GM19025 (cell line): ENCODE results near the gene RIPK4.

Experiments used
- ATAC-seq: cut with Tn5 transposase; IDR thresholded peaks from one replicate; pipeline ENCODE4 v1.9.1; 2021; ENCODE audit warnings: mild to moderate bottlenecking, low read depth, moderate library complexity; ENCODE audit not compliant: unreplicated experiment

Gene RIPK4

DNA sequence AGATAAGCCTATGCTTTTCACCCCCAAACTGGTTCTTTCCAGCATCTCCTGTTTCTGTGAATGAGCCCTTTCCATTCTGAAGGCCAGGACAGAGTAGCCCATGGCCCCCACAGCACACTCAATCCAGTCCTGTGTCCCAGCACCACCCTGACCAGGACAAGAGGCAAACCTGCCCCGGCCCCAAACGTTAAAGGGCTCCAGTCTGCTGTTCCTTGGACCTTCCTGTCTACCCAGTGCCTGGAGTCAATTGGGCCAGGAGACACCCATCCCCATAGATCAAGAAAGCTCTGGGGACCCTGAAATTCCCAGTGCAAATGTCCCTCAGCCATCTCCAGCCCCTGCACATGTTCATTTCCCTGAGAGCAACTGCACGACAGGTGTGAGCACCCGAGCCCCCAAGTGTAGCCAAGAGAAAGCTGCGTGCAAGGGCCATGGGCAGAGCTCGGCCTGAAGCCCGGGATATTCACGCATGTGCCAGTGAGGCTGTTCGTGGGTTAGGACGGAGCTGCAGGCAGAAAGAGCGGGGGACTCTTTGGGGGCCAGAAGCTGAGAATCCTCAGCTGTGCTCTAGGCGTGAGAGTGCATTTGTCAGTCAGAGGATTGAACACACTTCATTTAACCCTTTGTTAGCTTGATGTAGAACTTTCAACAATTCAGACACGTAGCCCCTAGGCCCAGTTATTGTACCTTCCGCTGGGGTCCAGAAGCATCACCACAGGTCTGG, 4.2 kb upstream of the RIPK4 start:
- no peak for ATAC-seq

DNA sequence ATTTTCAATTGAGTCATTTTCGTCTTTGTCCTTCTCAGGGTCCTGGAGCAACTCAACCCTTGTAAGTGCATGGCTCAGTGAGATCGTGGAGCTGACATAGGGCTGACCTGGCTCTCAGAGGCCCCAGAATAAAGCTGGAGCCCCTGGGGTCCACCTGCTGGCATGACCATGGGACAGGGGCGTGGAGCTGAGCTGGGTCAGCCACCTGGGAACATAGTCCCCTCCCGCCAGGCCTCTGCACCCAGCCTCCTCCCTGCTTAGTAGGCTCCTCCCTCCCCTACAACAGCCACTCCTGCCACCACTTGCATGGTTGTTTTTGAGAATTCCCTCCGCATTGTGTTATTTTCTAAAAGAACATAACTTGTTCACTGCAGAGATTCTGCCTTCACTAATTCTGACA, 3.1 kb upstream of the RIPK4 start:
- ATAC-seq = no peak

DNA sequence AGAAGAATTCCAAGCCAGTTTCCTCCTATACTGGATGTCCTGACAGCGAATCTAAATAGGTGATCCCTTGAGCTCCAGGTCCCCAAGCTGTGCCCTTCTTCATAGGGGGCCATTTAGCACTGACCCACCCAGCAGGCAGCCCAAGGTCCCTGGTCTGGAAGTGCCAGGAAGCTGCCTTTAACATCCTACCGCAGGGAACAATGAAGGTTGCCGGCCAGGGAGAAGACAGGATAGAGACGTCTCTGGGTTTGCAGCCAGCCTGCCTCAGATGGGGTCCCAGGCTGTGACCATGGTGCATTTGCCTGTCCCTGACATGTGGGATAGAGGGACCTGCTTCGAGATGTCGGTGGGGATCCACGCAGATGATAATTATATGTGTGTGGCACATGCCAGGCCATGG, 2.7 kb upstream of the RIPK4 start:
- no peak for ATAC-seq

DNA sequence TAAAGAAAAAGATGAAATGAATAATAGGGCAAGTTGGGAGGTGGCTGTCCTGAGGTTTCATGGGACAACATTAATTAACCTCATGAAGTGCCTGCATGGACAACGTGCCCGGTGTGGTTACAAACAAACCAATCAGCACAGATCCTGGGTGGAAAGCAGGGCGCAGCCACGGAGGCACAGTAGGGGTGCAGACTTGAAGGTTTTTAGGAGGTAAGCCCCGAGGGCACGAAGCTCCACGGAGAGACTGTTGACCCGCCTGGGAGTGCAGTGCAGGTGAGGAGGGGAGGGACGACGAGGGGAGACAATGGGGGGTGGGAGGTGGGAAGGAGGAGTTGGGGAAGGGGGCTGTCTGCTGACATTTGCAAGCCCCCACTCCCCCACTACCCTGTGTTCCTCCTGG, 2.3 kb upstream of the RIPK4 start:
- no peak for ATAC-seq

DNA sequence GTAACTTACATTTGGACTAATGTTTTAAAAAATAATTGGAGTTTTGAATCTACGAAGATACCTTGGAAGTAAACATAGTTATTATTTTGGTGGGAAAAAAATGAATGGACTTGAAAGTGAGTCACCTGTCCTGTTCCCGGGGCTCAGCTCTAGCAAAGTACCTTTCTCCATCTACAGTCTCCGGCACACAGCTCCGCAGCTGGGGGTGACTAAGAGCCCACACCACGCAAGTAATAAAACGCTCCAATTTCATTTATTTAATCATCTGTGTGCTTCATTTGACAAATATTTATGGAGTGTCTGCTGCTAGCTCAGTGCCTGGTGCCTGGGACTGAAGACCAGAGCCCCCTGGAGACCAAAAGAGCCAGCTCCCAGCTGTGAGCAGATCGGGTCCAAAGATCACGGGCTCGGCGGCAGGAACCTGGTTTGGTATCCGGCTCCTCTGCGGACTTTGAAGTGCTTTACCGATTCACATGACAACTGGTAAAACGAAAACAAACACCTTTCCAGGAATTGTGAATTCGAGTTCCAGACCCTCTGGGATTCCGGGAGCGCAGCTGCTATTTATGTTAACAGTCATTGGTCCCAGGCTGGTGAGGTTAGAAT, 1.7 kb upstream of the RIPK4 start:
- ATAC-seq = no peak

DNA sequence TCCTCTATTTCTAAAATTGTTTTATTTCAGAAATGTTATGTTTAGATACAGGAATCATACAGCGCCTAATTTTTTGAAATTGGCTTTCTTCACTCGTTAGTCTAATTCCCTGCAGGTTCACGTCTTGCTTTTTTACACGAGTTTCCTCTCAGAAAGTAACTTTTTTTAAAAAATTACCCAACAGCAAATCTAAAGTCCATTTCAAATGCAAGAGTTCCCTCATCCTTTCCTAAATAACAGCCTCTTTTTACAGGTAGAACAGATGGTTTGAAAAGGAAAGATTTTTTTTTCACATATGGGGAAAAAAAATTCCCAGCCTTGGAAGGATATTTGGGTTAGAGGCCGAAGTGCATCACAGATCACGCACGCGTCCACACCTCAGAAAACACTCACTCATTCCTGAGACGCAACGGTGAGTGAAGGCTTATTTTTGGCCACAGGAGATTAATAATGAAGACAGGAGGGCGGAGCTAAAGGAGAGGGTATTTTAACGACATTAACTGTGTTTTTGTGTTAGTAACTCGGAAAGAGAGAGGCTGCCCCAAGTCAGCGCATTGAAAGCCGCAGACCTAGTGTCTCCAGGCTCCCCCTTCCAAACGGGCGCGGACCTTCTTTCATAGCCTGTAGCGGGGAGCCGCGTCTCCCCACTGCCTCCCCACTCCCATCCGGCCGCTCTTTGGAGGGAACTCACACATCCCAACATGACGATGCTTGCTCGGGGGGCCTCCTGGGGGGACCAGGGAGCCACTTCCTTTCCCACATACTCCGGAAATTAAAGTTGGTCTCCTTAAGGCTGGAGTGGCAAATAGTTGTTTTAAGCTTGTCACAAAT, 969 bp upstream of the RIPK4 start:
- no peak for ATAC-seq

DNA sequence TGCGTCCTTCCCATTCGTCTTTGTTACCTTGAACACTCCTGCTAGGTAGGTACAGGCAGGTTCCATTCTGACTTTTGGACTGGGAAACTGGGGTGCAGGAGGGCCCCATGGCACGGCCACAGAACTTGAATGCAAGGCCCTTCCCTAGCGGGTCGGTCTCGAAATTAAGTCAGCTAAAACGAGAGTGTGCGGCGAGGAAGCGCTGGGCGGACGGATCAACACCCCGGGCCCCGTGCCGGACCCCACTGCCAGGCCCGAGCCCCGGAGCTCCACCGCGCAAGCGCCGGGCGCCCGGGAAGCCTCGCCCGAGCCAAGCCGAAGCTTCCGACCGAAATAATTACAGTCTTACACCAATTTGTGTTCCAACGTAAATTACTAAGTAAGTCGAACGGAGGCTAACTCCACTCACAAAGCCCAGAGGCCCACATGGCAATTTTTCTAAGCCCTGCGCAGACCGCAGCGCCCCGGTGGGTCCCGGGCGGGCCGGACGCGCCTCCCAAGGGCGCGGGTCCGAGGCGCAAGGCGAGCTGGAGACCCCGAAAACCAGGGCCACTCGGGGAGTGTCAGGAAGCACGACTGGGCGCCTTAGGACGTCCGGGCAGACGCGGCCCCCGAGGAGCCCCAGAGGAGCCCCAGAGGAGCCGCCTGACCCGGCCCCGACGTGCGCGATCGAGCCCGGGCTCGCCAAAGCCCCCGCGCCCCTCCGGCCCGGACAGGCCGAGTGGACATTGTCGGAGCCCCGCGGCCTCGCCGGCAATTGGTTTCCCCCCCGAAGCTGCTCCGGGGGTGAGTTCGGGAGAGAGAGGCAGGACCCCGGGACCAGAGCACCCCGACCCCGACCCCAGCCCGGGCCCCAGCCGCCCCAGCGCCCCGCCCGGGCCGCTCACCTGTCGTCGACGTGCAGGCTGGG, 624 bp downstream of the RIPK4 start:
- ATAC-seq = no peak

DNA sequence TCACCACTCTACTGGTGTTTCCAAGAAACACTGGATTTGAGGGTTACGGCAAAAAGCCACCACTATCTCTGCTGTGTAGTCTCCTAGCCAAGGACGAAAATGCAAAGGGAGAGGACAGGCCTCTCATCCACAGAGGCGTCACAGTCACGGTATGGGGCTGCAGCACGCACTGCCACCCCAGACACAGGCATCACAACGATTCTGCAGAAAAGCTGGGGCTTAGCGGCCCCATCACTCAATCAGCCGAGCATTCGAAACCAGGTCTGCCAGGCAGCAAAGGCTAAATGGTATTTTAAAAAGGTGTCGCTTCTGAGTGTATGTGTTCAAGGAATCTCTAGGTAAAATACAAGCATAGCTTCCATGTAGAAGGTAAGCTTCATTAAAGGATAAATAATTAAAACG, 1.4 kb downstream of the RIPK4 start:
- ATAC-seq = no peak

DNA sequence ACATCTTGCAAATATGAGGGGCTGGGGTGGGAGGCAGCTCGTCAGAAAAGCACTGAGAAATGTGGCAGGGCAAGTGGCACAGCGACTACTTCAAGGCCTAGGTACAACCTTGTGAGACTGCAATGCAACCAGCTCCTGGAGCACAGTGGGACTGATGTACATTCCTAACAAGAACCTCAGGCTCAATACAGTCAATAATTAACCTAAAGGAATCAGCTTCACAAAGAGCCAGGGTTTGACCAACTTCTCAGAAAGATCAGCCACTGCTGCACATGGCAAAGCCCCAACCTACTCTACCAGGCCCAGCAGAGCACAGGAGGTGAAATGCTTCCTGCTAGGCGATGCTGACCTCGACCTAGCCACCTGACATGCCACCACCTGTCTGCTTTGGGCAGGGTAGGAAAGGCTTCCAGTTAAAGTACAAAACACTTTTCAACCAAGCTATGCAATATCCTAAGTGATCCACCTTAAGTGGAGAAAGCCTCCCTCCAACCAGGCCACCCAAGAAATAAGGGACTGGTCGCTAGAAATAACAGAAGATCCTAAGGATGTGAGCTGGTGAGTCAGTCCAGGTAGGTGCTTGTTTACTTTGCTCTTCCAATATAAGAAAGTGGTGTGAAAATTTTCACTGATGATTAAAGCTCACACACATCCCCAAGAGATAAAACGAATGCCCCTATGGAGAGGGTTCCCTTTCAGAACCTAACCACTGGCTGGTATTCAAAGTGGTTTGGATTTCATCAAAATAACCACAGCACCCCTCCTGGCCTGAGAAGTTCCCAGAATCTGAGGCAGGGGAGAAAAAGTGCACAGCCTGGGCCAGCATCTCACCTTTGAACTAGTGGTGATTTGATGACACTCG, 2.1 kb downstream of the RIPK4 start:
- no peak for ATAC-seq

DNA sequence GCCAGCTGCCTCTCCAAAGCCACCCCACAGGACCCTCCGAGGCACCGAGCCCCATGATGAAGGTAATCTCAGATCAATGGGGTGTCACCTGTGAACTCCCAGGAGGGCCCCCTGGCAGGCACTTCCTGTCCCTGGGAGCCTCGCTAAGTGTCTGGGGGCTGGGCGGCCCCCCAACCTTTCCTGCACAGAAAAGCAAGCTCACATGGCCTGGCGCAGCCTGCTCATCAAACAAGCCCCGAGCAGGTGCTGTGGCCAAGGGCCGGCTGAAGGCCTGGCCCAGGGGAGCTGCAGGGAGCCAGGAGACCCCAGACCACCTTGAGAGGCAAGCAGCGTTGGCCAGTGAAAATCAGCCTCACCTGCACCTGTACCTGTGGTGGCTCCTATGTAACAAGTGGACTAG, 2.9 kb downstream of the RIPK4 start:
- no peak for ATAC-seq

DNA sequence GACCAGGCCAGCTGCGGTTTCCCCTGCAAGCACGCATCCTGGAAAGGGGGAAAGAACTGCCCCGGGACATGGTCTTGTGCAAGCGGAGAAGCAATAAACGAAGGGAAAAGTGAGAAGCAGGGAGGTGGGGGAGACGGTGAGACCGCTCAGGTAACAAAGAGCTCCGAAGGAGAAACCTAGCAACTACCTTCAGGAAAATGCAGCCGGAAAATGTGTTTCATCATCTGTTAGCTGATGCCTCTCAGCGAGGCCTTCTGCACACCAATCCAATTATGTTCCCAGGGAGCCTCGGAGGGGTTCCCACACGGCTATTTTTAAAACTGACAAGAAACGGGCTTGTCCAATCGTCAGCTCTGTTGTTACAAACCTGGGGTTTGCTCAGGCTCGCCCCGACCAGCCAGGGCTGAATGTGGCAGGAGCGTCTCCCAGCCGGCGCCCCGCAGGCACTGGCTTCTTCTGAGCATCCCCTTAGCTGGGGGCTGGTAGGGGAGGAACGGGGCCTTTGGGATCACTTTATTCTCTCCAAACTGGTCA, 3.4 kb downstream of the RIPK4 start:
- ATAC-seq = no peak

DNA sequence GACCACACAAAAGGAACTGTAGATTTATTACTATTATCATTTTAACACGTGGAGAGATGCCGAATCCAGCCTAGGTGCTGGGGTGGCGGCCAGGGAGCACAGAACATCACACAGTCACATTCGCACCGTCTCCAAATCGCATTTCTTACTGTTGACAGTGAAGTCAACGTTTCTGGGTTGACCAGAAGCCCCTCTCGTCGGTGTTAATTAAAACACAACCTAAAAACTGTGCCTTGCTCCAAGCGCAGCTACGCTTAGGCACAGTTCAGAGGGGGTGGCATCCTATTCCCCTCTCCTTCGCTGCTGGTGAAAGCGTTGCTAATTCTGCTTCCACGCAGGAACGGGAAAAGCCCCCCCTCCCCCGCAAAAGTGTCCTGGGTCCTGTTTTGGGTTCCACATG, 4.1 kb downstream of the RIPK4 start:
- no peak for ATAC-seq

DNA sequence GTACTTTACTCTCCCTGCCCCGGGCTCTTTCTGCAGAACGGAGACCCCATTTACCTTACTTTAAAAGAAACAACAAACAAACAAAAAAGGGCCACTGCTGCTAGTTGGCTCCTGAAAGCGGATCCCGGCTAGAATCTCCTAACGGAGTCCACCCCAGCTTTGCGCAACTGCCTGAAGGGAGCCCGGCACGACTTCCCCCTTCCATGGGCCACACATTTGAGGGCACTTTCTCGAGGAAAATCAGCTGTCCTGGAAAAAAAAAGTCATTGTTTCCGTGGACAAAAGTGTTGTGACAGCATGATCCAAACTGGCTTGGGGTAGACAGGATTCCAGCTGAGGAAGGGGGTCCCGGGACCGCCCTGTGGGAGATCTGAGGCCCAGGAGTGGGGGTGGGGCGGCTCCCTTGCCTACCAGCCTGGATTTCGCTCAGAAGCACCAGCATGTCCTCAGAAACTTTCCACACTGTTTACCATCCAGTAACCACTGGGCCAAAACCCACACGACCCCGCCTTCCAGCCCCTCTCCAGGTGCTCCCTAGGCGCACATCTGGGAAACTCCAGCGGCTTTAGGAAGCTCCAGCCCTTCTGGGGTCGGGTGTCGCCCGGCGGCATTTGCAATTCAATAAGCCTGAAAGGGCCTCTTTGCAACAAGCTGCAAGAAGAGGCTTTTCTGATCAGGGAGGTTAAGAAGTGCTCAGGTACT, 4.8 kb downstream of the RIPK4 start:
- no peak for ATAC-seq

DNA sequence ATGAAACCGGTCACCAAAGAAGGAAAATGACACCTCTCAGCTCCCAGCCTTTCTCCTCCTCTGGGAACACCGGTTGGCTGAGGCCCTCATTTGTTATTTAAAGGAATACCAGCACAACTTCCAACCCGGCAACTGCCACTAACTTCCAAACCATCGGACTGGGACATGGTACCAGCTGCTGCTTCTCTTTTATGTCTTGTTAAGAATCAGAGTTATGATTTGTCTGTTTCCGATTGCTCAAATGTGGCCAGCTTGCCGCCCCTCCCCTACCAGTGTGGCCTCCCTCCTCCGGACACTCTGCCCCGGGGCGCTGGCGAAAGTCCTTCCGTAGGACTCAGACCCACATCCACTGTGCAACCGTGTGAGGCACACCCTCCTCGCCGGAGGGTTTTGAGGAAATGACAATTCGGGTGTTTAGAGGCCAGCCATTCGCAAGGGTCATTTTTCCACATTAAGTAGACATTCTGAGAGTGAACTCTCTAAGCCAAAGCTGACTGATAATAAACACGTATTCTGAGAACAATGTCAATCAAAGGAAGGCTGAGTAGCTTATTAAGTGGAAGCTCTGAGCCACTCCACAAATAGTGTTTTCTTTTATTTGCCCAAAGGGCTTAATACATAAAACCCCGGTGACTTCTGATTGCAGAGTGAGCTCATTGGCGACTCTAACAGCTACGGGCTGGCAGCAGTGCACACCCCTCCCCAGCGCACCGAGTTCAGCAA, 5.5 kb downstream of the RIPK4 start:
- ATAC-seq = no peak

DNA sequence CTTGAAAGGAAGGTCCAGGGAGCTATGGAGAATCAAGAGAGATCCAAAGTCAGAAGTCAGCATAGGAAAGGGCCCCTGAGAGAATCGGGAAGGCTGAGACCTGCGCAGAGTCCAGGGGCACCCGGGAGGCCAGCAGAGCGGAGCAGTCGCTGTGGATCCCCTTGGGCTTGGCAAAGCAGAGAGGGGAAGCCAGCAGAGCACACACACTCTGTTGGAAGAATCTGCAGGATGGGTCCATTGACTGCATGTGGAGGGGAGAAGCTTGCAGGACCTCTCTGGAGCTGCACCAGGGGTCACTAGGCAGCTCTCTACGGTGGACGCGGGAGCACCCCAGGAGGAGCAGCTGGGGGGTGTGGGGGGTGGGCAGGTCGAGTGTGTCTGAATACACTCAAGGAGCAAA, 6.4 kb downstream of the RIPK4 start:
- no peak for ATAC-seq

DNA sequence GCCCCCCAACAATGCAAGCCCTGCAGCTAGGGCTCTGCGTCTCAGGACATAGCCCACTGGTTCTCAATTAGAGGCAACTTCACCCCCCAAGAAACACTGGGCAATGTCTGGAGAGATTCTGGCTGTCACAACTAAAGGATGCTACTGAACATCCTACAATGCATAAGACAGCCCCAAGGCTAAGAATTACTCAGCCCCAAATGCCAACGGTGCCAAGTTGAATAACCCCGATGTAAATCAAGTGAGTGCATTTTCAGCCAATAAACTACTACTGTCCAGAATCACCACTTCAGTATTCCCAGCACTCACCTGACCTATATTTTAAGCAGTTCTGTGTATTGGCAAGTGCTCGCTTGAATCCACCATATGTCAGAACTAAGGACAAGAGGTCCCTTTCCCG, 6.9 kb downstream of the RIPK4 start:
- ATAC-seq = no peak

DNA sequence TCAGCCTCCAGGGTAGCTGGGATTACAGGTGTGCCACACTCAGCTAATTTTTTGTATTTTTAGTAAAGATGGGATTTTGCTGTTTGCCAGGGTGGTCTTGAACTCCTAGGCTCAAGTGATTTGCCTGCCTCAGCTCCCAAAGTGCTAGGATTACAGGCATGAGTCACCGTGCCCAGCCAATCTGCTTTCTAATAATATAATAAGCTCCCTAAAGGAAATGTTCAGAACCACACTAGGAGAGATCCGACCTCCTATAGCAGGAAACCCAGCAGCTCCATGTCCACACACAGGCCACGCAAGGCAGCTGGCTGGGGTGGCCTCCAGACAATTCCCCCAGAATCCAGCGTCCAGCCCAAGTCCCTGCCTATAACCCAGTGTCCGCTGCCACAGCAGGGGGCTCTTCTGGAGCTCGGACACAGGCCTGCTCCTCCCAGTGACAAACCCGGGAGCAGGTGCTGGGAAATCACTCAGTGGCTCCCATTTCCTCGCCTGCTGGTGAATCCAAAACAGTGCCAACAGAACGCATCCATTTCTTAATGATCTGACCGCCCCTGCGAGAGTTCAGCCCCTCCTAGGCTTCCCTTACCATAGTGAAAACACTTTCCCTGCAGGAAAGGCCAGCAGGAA, 7.5 kb downstream of the RIPK4 start:
- no peak for ATAC-seq

DNA sequence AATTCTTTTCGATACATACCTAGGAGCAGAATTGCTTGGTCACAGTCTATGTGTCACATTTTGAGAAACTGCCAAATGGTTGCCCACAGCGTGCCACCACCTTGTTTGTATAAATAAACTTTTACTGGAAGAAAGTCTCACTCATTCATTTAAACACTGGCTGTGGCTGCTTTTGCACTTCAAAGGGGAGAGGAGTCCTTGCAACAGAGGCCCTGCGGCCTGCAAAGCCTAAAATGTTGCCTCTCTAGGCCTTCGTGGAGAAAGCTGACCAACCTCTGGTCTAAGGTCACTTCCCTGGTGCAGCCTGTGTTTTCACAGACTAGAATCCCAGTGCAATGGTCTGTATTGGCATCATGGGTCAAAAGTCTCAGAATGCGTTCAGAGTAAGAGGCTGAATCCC, 8.3 kb downstream of the RIPK4 start:
- ATAC-seq = no peak
